ENCODE data around the gene TMEM38B. TPM values are rescaled to one million over a fixed set of nuclear protein-coding genes. Genes with fewer than 3 reads are reported as not detected.
A peak's percentile ranks its signal among the peaks of the same experiment; 100 is the strongest.

Gene TMEM38B
- total and polyA plus RNA-seq, 2 experiments from 2014 or later: 9.4 to 14.7 TPM

DNA sequence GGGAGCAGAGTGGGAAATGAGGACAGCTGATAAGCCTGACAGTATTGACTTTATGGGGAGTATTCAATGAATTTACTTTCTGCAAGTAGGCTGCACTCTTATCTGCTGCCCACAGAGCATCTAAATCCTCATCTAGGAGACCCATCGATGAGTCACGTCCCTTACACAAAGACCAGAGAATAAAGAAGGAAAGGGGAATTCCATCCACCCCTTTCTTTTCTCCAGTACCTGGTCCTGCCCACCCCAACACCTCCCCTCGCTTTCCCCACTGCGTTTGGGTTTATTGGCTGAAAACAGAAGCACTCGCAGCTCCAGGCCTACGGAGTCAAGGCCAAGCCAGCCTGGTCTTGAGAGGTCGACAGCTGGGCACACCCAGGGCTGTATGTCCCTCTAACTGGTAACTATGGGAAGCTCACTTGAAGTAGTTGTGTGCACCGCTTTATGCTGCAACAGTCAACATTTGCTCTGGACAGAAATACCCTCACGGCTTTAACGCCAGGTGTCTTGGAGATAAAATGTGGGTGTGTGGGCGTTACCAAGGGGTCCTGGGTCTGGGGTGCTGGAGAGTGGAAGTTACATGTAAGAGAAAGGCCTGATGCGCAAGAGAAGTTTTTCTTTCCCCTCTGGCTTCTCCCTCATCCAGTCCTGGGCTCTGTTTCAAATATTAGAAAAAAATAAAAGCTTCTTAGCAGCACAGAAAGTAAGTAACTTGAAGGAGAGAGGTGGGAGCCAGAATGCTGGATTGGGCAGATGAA lies 46.6 kb upstream of the TMEM38B start (continued):
- TF ChIP-seq, protein P1, sequence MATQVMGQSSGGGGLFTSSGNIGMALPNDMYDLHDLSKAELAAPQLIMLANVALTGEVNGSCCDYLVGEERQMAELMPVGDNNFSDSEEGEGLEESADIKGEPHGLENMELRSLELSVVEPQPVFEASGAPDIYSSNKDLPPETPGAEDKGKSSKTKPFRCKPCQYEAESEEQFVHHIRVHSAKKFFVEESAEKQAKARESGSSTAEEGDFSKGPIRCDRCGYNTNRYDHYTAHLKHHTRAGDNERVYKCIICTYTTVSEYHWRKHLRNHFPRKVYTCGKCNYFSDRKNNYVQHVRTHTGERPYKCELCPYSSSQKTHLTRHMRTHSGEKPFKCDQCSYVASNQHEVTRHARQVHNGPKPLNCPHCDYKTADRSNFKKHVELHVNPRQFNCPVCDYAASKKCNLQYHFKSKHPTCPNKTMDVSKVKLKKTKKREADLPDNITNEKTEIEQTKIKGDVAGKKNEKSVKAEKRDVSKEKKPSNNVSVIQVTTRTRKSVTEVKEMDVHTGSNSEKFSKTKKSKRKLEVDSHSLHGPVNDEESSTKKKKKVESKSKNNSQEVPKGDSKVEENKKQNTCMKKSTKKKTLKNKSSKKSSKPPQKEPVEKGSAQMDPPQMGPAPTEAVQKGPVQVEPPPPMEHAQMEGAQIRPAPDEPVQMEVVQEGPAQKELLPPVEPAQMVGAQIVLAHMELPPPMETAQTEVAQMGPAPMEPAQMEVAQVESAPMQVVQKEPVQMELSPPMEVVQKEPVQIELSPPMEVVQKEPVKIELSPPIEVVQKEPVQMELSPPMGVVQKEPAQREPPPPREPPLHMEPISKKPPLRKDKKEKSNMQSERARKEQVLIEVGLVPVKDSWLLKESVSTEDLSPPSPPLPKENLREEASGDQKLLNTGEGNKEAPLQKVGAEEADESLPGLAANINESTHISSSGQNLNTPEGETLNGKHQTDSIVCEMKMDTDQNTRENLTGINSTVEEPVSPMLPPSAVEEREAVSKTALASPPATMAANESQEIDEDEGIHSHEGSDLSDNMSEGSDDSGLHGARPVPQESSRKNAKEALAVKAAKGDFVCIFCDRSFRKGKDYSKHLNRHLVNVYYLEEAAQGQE (IDR thresholded peaks at IDR 0.05; ENCODE audit: unreplicated experiment): no peak
- TF ChIP-seq STAT1 (IDR thresholded peaks at IDR 0.05; ENCODE audit: unreplicated experiment) (no peak), EZH2phosphoT487 (IDR thresholded peaks at IDR 0.05; ENCODE audit: unreplicated experiment) (no peak)
- TF ChIP-seq, protein P2, sequence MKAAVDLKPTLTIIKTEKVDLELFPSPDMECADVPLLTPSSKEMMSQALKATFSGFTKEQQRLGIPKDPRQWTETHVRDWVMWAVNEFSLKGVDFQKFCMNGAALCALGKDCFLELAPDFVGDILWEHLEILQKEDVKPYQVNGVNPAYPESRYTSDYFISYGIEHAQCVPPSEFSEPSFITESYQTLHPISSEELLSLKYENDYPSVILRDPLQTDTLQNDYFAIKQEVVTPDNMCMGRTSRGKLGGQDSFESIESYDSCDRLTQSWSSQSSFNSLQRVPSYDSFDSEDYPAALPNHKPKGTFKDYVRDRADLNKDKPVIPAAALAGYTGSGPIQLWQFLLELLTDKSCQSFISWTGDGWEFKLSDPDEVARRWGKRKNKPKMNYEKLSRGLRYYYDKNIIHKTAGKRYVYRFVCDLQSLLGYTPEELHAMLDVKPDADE (IDR thresholded peaks at IDR 0.05): no peak

DNA sequence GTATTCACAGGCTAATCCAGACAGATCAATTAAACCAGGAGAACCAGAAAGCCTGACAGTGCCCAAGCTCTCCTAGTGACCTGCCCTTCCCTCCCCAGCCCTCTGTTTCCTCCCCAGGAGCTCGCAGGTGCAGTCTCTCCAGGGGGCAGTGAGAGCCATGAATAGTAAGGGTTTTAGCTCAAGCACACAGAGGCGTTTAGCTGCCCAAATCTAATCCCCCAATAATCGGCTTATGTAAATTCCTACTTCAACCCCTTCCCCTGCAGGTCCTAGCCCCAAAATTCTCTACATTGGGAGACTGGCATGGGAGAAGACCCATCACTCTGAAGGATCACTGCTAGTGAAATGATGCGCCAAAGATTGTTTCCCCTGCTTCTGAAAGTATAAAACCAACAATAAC lies 42.5 kb upstream of the TMEM38B start:
- H3K27ac Mint-ChIP-seq: no peak overlapping the region
- H3K4me2 ChIP-seq: no peak overlapping the region
- no peaks in the 10 kb centered on the region for H3K36me3 Mint-ChIP-seq (ENCODE audit: low read depth)
- TF ChIP-seq, protein P2 (IDR thresholded peaks at IDR 0.05): no peak
- TF ChIP-seq ZNF114 (CRISPR knock-in tag; IDR thresholded peaks at IDR 0.05): no peak
- TF ChIP-seq, protein P3, sequence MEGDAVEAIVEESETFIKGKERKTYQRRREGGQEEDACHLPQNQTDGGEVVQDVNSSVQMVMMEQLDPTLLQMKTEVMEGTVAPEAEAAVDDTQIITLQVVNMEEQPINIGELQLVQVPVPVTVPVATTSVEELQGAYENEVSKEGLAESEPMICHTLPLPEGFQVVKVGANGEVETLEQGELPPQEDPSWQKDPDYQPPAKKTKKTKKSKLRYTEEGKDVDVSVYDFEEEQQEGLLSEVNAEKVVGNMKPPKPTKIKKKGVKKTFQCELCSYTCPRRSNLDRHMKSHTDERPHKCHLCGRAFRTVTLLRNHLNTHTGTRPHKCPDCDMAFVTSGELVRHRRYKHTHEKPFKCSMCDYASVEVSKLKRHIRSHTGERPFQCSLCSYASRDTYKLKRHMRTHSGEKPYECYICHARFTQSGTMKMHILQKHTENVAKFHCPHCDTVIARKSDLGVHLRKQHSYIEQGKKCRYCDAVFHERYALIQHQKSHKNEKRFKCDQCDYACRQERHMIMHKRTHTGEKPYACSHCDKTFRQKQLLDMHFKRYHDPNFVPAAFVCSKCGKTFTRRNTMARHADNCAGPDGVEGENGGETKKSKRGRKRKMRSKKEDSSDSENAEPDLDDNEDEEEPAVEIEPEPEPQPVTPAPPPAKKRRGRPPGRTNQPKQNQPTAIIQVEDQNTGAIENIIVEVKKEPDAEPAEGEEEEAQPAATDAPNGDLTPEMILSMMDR (conservative IDR thresholded peaks at IDR 0.05; ENCODE audit: low read depth in 2 of 2): no peak
- TF ChIP-seq, protein P1 (IDR thresholded peaks at IDR 0.05; ENCODE audit: unreplicated experiment): no peak
- TF ChIP-seq STAT1 (IDR thresholded peaks at IDR 0.05; ENCODE audit: unreplicated experiment): no peak
- TF ChIP-seq ZNF331 (CRISPR knock-in tag; IDR thresholded peaks at IDR 0.05; ENCODE audit: low read depth): no peak
- TF ChIP-seq NANOG (IDR thresholded peaks at IDR 0.05; ENCODE audit: borderline replicate concordance): no peak
- TF ChIP-seq POLR2AphosphoS5 (IDR thresholded peaks at IDR 0.05; ENCODE audit: low read depth): no peak

More for the DNA sequence above, 42.5 kb upstream of the TMEM38B start:
- ATAC-seq: peak; percentile 17
- no peaks in the 10 kb centered on the region for H3K9me2 ChIP-seq (ENCODE audit: insufficient read depth)
- Mint-ChIP-seq H3K4me1 (peaks cover 21% of the 10 kb centered on the region), H3K4me3 (no peak overlapping the region), H3K27me3 (ENCODE audit: insufficient read depth, low read depth, poor library complexity) (peaks cover 13% of the 10 kb centered on the region), H3K9me3 (no peaks in the 10 kb centered on the region)
- peak; percentile 33 for DNase-seq (ENCODE audit: low spot score)
- H2AFZ ChIP-seq: no peak overlapping the region
- H3K27me3 ChIP-seq (ENCODE audit: insufficient read depth): peaks cover 20% of the 10 kb centered on the region
- no peak overlapping the region for H3K27ac ChIP-seq (ENCODE audit: low read depth)
- no peak overlapping the region for H3K4me3 ChIP-seq
- peaks cover 11% of the 10 kb centered on the region for H3K4me1 ChIP-seq (ENCODE audit: insufficient read depth)
- no peaks in the 10 kb centered on the region for H4K20me1 ChIP-seq (replicated peaks; ENCODE audit: insufficient read depth)
- 0 out of 2 replicates have a peak, but pooled peaks cover 3% of the 10 kb centered on the region for H3F3A ChIP-seq (replicated peaks; ENCODE audit: low read depth)
- H3K79me2 ChIP-seq (replicated peaks; ENCODE audit: insufficient read depth): no peaks in the 10 kb centered on the region
- H3K36me3 ChIP-seq (ENCODE audit: insufficient read depth): no peaks in the 10 kb centered on the region

Measured in GM23338 (cell line).